ENCODE data around the gene UQCRC2.

DNA sequence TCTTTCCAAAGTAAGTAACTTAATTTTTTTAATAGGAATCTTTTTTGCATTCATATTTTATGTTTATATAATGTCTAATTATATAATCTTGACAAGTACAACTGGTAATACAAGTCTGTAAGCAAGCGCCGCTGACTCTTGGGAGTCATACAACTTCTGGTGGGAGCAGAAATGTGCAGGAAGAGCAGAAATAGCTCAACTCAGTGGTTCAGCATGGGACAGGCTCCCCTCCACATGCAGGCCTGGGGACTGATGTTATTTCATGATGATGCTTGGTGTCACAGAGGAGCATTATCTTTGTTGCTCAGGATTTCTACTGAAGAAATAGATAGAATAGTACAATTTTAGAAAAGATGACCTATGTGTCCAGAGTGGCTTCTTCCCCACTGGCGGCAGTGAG is 10.7 kb downstream of the UQCRC2 start:
- TF ChIP-seq CTCF (IDR thresholded peaks at IDR 0.05), result no peak
- TF ChIP-seq POLR2A (IDR thresholded peaks at IDR 0.05), result no peak
- TF ChIP-seq EP300 (IDR thresholded peaks at IDR 0.05; ENCODE audit: low read depth), result no peak

All from transverse colon (tissue), 3 donors.